ENCODE data around the gene SLC8A2.

DNA sequence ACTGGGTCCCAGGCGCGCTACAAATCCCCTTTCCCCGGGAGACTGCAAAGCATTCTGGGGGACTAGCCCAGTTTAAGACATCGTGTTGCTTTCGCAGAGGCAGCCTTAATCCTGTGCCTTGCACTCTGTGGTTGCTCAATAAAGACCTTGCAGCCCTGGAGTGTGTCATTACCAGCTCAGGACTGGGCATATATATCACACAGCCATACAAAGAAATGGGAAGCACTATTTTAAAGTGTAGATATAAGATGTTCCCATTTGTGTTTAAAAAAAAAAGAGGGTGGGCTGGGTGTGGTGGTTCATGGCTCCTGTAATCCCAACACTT, 32.1 kb upstream of the SLC8A2 start:
- no peak for TF ChIP-seq CTCF (conservative IDR thresholded peaks at IDR 0.05; ENCODE audit: low read length)
- no peak for TF ChIP-seq EZH2phosphoT487 (IDR thresholded peaks at IDR 0.05; ENCODE audit: borderline replicate concordance, low read depth, low read length)

Data from OCI-LY7 (cell line).